Keratinocyte (primary cell): Measurements from ENCODE around the gene KLHL14.

Experiments used
- CTCF ChIP-seq, 3 experiments: IDR thresholded peaks in 1 of 3; conservative IDR thresholded peaks in 1 of 3; optimal IDR thresholded peaks in 1 of 3; 2 replicates in 2 of 3; 3 replicates in 1 of 3; pipeline versions ENCODE3 to v1.5.1; 2011; ENCODE audit warnings: low read length in 3 of 3, mild to moderate bottlenecking in 3 of 3, moderate library complexity in 2 of 3, control low read depth in 1 of 3, inconsistent platforms in 1 of 3; ENCODE audit not compliant: insufficient read depth in 2 of 3; ENCODE audit errors: extremely low read depth in 1 of 3
- EZH2 ChIP-seq: IDR thresholded peaks from one replicate; pipeline ENCODE4 v1.6.1; 2012; ENCODE audit warnings: inconsistent platforms, mild to moderate bottlenecking, low read length, moderate library complexity

- TF ChIP-seq CTCF (optimal IDR thresholded peaks at IDR 0.05 in 1 of 3, IDR thresholded peaks at IDR 0.05 in 1 of 3, conservative IDR thresholded peaks at IDR 0.05 in 1 of 3; ENCODE audit: extremely low read depth in 1 of 3, insufficient read depth in 2 of 3, low read length in 3 of 3) (no peak), EZH2 (no peak)
Observed at GRCh38 chr18:32804134-32804888, 31.5 kb upstream of the KLHL14 start.
